A549 (cell line): Measurements from ENCODE around the gene HS3ST1. TPM values are rescaled to one million over a fixed set of nuclear protein-coding genes. Genes with fewer than 3 reads are reported as not detected.
A peak's percentile ranks its signal among the peaks of the same experiment; 100 is the strongest.

Source experiments
- ATAC-seq, 2 experiments: fragments of 200-7000 bp in 1 of 2; fragments of >200 bp in 1 of 2; cut with Nextera tagmentation in 1 of 2; cut with Tn5 transposase in 1 of 2; 3 replicates each; pipeline versions ENCODE4 v1.8.0 to v1.9.1; 2018 to 2020; ENCODE audit warnings: mild to moderate bottlenecking in 1 of 2, moderate library complexity in 1 of 2
- CTCF ChIA-PET: fragments of 300-600 bp; sonication (Branson Sonifier 250); formaldehyde crosslinking; extraction: SDS; loops from one replicate; lab custom pipeline; 2021; ENCODE audit warnings: antibody characterized with exemption, inconsistent platforms; lab: Yijun Ruan, JAX
- POLR2A ChIA-PET: fragments of 350-600 bp; formaldehyde crosslinking; extraction: SDS; loops from one replicate; lab custom pipeline; 2021; ENCODE audit warnings: antibody characterized with exemption, inconsistent platforms; lab: Yijun Ruan, JAX
- DNase-seq, 2 experiments: peaks; one replicate each; pipeline versions ENCODE4 v3.0.0 to v3.0.0-alpha.2; 2011 to 2016; ENCODE audit warnings: low read depth in 1 of 2, low spot score in 1 of 2
- FAIRE-seq: peaks from 2 replicates; lab custom pipeline; 2011; peaks lifted over from hg19 to GRCh38; lab: Jason Lieb, UNC
- H3K27ac ChIP-seq, 2 experiments: fragments of >200 bp; sonication (Bioruptor Twin); formaldehyde crosslinking; 3 replicates each; pipeline ENCODE4 v1.5.1; 2016 to 2017
- H3K4me1 ChIP-seq: fragments of >200 bp; sonication (Bioruptor Twin); formaldehyde crosslinking; 3 replicates; pipeline ENCODE4 v1.6.1; 2016
- H3K4me2 ChIP-seq: fragments of >200 bp; sonication (Bioruptor Twin); formaldehyde crosslinking; 3 replicates; pipeline ENCODE4 v1.6.1; 2016
- H3K4me3 ChIP-seq: fragments of >200 bp; sonication (Bioruptor Twin); formaldehyde crosslinking; 3 replicates; pipeline ENCODE4 v1.5.1; 2016
- H3K9me3 ChIP-seq: fragments of >200 bp; sonication (Bioruptor Twin); formaldehyde crosslinking; 3 replicates; pipeline ENCODE4 v1.6.1; 2016
- ATOH8 ChIP-seq: fragments of 250-450 bp; sonication (Bioruptor Pico); IDR thresholded peaks from 2 replicates; pipeline ENCODE4 v1.5.0; 2020; ENCODE audit warnings: low read depth, mild to moderate bottlenecking, moderate library complexity
- BCL3 ChIP-seq: fragments of >200 bp; sonication (Bioruptor Twin); formaldehyde crosslinking; IDR thresholded peaks from 3 replicates; pipeline ENCODE4 v1.6.1; 2016
- E2F6 ChIP-seq: IDR thresholded peaks from 2 replicates; pipeline ENCODE4 v1.6.1; 2012; ENCODE audit warnings: low read depth, borderline replicate concordance
- EHF ChIP-seq: fragments of 250-450 bp; sonication (Bioruptor Pico); IDR thresholded peaks from 2 replicates; pipeline ENCODE4 v1.5.0; 2020; ENCODE audit warnings: mild to moderate bottlenecking
- ELK1 ChIP-seq: fragments of 150-350 bp; IDR thresholded peaks from 2 replicates; pipeline ENCODE4 v1.6.1; 2014; ENCODE audit warnings: low read depth, mild to moderate bottlenecking, low read length
- FOSL2 ChIP-seq, 2 experiments: fragments of 450-650 bp in 1 of 2; fragments of >200 bp in 1 of 2; sonication (Bioruptor Twin) in 1 of 2; formaldehyde crosslinking; IDR thresholded peaks; 2 replicates each; pipeline versions ENCODE4 v1.5.0 to v1.6.1; 2016 to 2020; ENCODE audit warnings: mild to moderate bottlenecking in 1 of 2, moderate library complexity in 1 of 2
- HES2 ChIP-seq: fragments of >200 bp; sonication (Bioruptor Twin); formaldehyde crosslinking; IDR thresholded peaks from 2 replicates; pipeline ENCODE4 v1.6.1; 2016
- HEYL ChIP-seq: fragments of 250-450 bp; sonication (Bioruptor Pico); IDR thresholded peaks from 2 replicates; pipeline ENCODE4 v1.8.0; 2021; ENCODE audit warnings: mild to moderate bottlenecking, moderate library complexity
- HMGXB4 ChIP-seq: fragments of 250-450 bp; sonication (Bioruptor Pico); IDR thresholded peaks from 2 replicates; pipeline ENCODE4 v1.5.0; 2021; ENCODE audit warnings: mild to moderate bottlenecking, moderate library complexity, borderline replicate concordance
- KDM1A ChIP-seq: fragments of 200-600 bp; sonication (generic); IDR thresholded peaks from 2 replicates; pipeline ENCODE4 v1.6.1; 2016; ENCODE audit warnings: low read depth, mild to moderate bottlenecking
- MAFK ChIP-seq: fragments of 450-650 bp; IDR thresholded peaks from 2 replicates; pipeline ENCODE4 v1.6.1; 2014; ENCODE audit not compliant: partially characterized antibody
- REST ChIP-seq: fragments of 200-600 bp; sonication (generic); IDR thresholded peaks from 2 replicates; pipeline ENCODE4 v1.6.1; 2016; ENCODE audit warnings: antibody characterized with exemption, mild to moderate bottlenecking, moderate library complexity
- RFX5 ChIP-seq: fragments of 450-650 bp; IDR thresholded peaks from 2 replicates; pipeline ENCODE4 v1.7.1; 2014; ENCODE audit warnings: antibody characterized with exemption, mild to moderate bottlenecking, moderate library complexity
- ZFP36 ChIP-seq: fragments of 450-650 bp; IDR thresholded peaks from 2 replicates; pipeline ENCODE4 v1.6.1; 2014; ENCODE audit warnings: borderline replicate concordance; ENCODE audit not compliant: partially characterized antibody
- WGBS: methylation state at CpG from one replicate; pipeline ENCODE4 v1.1.6; 2017; ENCODE audit errors: missing lambda C conversion rate; 5-methylcytosine and 5-hydroxymethylcytosine counted together
- polyA minus RNA-seq: library from RNA; depleted of rRNA, polyadenylated mRNA; stranded (reverse); fragments of >200 nt; gene quantifications from 2 replicates; pipeline ENCODE4 v1.2.3, GENCODE V29; 2011; rRNA and poly(A)+ RNA removed
- polyA plus RNA-seq, 4 experiments: library from polyadenylated mRNA; depleted of rRNA in 3 of 4; stranded (reverse); fragments of >200 nt; fragmentation: RNase III in 1 of 4; extraction: RNeasy Plus Mini Kit Qiagen cat#74134 plus additional on column Dnase treatment in 1 of 4; gene quantifications; 2 replicates in 3 of 4; 3 replicates in 1 of 4; pipeline ENCODE4 v1.2.3, GENCODE V29; 2011 to 2017

Gene HS3ST1
- polyA plus RNA-seq (2011; rRNA removed) (0.13 and 0.29 TPM in 2 replicates), polyA plus RNA-seq (2017; fragmentation: RNase III; extraction: RNeasy Plus Mini Kit Qiagen cat#74134 plus additional on column Dnase treatment) (0.07 to 0.49 TPM (median 0.19 TPM) in 3 replicates), polyA minus RNA-seq (0.29 and 0.66 TPM in 2 replicates)
- 0.63 and 0.65 TPM in 2 replicates for polyA plus RNA-seq (2012; cell fraction: cytosol; rRNA removed)
- polyA plus RNA-seq (2012; cell fraction: nucleus; rRNA removed) = 0.18 and 0.66 TPM in 2 replicates

- peak; percentile 70 to 77 for ATAC-seq
- Histone ChIP-seq H3K9me3 (no peaks in the 10 kb centered on the region), H3K4me3 (peak within 1 kb of the TSS; percentile 60), H3K4me2 (peak within 1 kb of the TSS; percentile 77), H3K27ac (peak within 1 kb of the TSS; percentile 75 to 83), H3K4me1 (no peaks in the 10 kb centered on the region)
- POLR2A ChIA-PET = no interaction called here
- 8% methylated on average over 17 of the region's 43 CpGs for WGBS
- no peak for FAIRE-seq
- TF ChIP-seq HES2 (no peak), HMGXB4 (CRISPR knock-in tag) (no peak), EHF (CRISPR knock-in tag) (no peak), MAFK (no peak), ELK1 (no peak), ZFP36 (no peak), REST (no peak), FOSL2 (IDR thresholded peaks at IDR 0.05) (no peak), FOSL2 (CRISPR knock-in tag; IDR thresholded peaks at IDR 0.05) (no peak), KDM1A (no peak)
- DNase-seq = peak in 1 of 2 experiments; percentile 7
- CTCF ChIA-PET = interaction anchor here (0.8 to 1.8 kb wide), 6 partner anchors 26 to 847 kb away, joined by 3 to 5 read pairs (median 3); no protein-coding TSS in a partner anchor
These were observed at the start of gene HS3ST1 for GRCh38 chr4:11428231-11428898. HS3ST1 (minus strand) TSS chr4:11428894; CDS start chr4:11400005, 28,889 bp downstream.

- no peak for FAIRE-seq
- no peak for ATAC-seq
- no peaks in the 10 kb centered on the region for H3K4me1 ChIP-seq
- H3K4me3 ChIP-seq = no peak overlapping the region
- CTCF ChIA-PET = no interaction called here
- no peaks in the 10 kb centered on the region for H3K9me3 ChIP-seq
- 19% methylated on average over 2 of the region's 2 CpGs for WGBS
- H3K4me2 ChIP-seq = no peak overlapping the region
- H3K27ac ChIP-seq = no peak overlapping the region
- POLR2A ChIA-PET = no interaction called here
- TF ChIP-seq MAFK = no peak
- no peak for TF ChIP-seq BCL3
- TF ChIP-seq REST = no peak
- no peak for TF ChIP-seq HEYL (CRISPR knock-in tag)
- no peak for TF ChIP-seq RFX5
- no peak for TF ChIP-seq E2F6
- TF ChIP-seq ATOH8 (CRISPR knock-in tag) = no peak
- no peak for DNase-seq
These were observed 47.2 kb upstream of the HS3ST1 start for GRCh38 chr4:11475871-11476270.
